Endothelial cell of umbilical vein (primary cell): ENCODE results near the gene C4orf50.

Source experiments
- EZH2 ChIP-seq: IDR thresholded peaks from 2 replicates; pipeline ENCODE4 v1.6.1; 2012; ENCODE audit warnings: borderline replicate concordance, low read depth, mild to moderate bottlenecking, moderate library complexity, low read length, inconsistent platforms; ENCODE audit not compliant: severe bottlenecking
- JUN ChIP-seq: IDR thresholded peaks from 2 replicates; pipeline ENCODE4 v1.6.1; 2011; ENCODE audit warnings: borderline replicate concordance, low read depth; ENCODE audit not compliant: insufficient read length, insufficient read depth
- POLR2A ChIP-seq: IDR thresholded peaks from 2 replicates; pipeline ENCODE4 v1.6.1; 2012; ENCODE audit warnings: low read depth, mild to moderate bottlenecking, control low read depth, low read length
- POLR2AphosphoS5 ChIP-seq: IDR thresholded peaks from 2 replicates; pipeline ENCODE4 v1.6.1; 2012; ENCODE audit warnings: low read depth, mild to moderate bottlenecking, control low read depth, low read length, moderate library complexity; ENCODE audit not compliant: insufficient read depth
- TF ChIP-seq, protein P1 (sequence below), 2 donors: IDR thresholded peaks; 1 replicate in 1 of 2; 2 replicates in 1 of 2; pipeline ENCODE4 v1.5.1; 2011; ENCODE audit warnings: low read length in 2 of 2, mild to moderate bottlenecking in 2 of 2, moderate library complexity in 2 of 2, control low read depth in 1 of 2, inconsistent platforms in 1 of 2, low read depth in 1 of 2; ENCODE audit not compliant: insufficient read depth in 1 of 2; ENCODE audit errors: extremely low read depth in 1 of 2

DNA sequence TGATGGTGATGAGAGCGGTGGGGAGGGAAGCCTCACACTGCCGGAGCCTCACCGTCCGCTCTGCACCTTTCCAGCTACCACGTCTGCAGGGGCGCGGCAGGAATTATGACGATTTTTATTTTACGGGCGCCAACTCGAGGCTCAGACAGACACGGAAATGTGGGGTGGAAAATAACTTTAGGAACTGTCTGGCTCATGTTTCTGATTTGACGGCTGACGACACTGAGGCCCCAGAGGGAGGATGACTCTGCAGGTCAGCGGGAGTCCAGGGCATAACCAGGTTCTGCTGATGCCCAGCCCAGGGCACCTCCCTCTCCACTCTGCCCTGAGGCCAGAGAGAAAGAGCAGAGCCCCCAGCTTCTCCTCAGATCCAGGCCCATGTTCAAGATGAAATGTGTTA is 43.9 kb downstream of the C4orf50 start:
- no peak for TF ChIP-seq POLR2AphosphoS5
- TF ChIP-seq POLR2A, result no peak
- TF ChIP-seq, protein P1, sequence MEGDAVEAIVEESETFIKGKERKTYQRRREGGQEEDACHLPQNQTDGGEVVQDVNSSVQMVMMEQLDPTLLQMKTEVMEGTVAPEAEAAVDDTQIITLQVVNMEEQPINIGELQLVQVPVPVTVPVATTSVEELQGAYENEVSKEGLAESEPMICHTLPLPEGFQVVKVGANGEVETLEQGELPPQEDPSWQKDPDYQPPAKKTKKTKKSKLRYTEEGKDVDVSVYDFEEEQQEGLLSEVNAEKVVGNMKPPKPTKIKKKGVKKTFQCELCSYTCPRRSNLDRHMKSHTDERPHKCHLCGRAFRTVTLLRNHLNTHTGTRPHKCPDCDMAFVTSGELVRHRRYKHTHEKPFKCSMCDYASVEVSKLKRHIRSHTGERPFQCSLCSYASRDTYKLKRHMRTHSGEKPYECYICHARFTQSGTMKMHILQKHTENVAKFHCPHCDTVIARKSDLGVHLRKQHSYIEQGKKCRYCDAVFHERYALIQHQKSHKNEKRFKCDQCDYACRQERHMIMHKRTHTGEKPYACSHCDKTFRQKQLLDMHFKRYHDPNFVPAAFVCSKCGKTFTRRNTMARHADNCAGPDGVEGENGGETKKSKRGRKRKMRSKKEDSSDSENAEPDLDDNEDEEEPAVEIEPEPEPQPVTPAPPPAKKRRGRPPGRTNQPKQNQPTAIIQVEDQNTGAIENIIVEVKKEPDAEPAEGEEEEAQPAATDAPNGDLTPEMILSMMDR (IDR thresholded peaks at IDR 0.05; ENCODE audit: extremely low read depth in 1 of 2, insufficient read depth in 1 of 2, low read depth in 1 of 2, low read length in 2 of 2), result no peak
- TF ChIP-seq EZH2, result no peak
- TF ChIP-seq JUN, result no peak
